Activated T-cell treated with anti-CD3 and anti-CD28 coated beads, Interleukin-2, amount 50 U/mL, for 48 hours (primary cell): ENCODE results near the gene PHACTR3.

Source experiments
- DNase-seq, 2 experiments: peaks; one replicate each; pipeline ENCODE4 v3.0.0-alpha.2; 2020

PHACTR3 gene

GRCh38 chr20:59652381-59652780 lies 48.0 kb downstream of the PHACTR3 start:
- DNase-seq = no peak

GRCh38 chr20:59656417-59656816 lies 52.1 kb downstream of the PHACTR3 start:
- DNase-seq = no peak

- no peak for DNase-seq
Measured at GRCh38 chr20:59657459-59658046, 53.2 kb downstream of the PHACTR3 start.

GRCh38 chr20:59660471-59660870 lies 56.1 kb downstream of the PHACTR3 start:
- no peak for DNase-seq

- no peak for DNase-seq
Measured at GRCh38 chr20:59661153-59661552, 56.8 kb downstream of the PHACTR3 start.

GRCh38 chr20:59661621-59662020 lies 57.3 kb downstream of the PHACTR3 start:
- DNase-seq = no peak

- no peak for DNase-seq
Measured at GRCh38 chr20:59662161-59662560, 57.8 kb downstream of the PHACTR3 start.

- DNase-seq = no peak
Measured at GRCh38 chr20:59662856-59663512, 58.6 kb downstream of the PHACTR3 start.

GRCh38 chr20:59663513-59664060 lies 59.2 kb downstream of the PHACTR3 start:
- no peak for DNase-seq

- no peak for DNase-seq
Measured at GRCh38 chr20:59664421-59664941, 60.1 kb downstream of the PHACTR3 start.

- DNase-seq = no peak
Measured at GRCh38 chr20:59665656-59666555, 61.6 kb downstream of the PHACTR3 start.

- DNase-seq = no peak
Measured at GRCh38 chr20:59666586-59666985, 62.2 kb downstream of the PHACTR3 start.

- no peak for DNase-seq
Measured at GRCh38 chr20:59667131-59667530, 62.8 kb downstream of the PHACTR3 start.

GRCh38 chr20:59667981-59668515 lies 63.7 kb downstream of the PHACTR3 start:
- DNase-seq = no peak

- no peak for DNase-seq
Measured at GRCh38 chr20:59668926-59669850, 64.8 kb downstream of the PHACTR3 start.

- no peak for DNase-seq
Measured at GRCh38 chr20:59670786-59671492, 66.6 kb downstream of the PHACTR3 start.

- DNase-seq = no peak
Measured at GRCh38 chr20:59671661-59672471, 67.5 kb downstream of the PHACTR3 start.

- DNase-seq = no peak
Measured at GRCh38 chr20:59672576-59672975, 68.2 kb downstream of the PHACTR3 start.

- DNase-seq = no peak
Measured at GRCh38 chr20:59673288-59673997, 69.1 kb downstream of the PHACTR3 start.
